ENCODE results near the gene MGAT5B. TPM values are rescaled to one million over a fixed set of nuclear protein-coding genes. Genes with fewer than 3 reads are reported as not detected.

Gene MGAT5B
- total RNA-seq, 1 donor from 2014 or later = 0.20 TPM

GRCh38 chr17:76872874-76873221 lies 4.6 kb downstream of the MGAT5B start:
- H3K9me3 Mint-ChIP-seq (ENCODE audit: low read depth) = peaks cover 3% of the 10 kb centered on the region
- H3K4me1 Mint-ChIP-seq (ENCODE audit: low read depth) = peaks cover 17% of the 10 kb centered on the region
- no peak overlapping the region for H3K27ac Mint-ChIP-seq (ENCODE audit: unreplicated experiment)
- TF ChIP-seq, protein P1, sequence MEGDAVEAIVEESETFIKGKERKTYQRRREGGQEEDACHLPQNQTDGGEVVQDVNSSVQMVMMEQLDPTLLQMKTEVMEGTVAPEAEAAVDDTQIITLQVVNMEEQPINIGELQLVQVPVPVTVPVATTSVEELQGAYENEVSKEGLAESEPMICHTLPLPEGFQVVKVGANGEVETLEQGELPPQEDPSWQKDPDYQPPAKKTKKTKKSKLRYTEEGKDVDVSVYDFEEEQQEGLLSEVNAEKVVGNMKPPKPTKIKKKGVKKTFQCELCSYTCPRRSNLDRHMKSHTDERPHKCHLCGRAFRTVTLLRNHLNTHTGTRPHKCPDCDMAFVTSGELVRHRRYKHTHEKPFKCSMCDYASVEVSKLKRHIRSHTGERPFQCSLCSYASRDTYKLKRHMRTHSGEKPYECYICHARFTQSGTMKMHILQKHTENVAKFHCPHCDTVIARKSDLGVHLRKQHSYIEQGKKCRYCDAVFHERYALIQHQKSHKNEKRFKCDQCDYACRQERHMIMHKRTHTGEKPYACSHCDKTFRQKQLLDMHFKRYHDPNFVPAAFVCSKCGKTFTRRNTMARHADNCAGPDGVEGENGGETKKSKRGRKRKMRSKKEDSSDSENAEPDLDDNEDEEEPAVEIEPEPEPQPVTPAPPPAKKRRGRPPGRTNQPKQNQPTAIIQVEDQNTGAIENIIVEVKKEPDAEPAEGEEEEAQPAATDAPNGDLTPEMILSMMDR (IDR thresholded peaks at IDR 0.05) = no peak
- no peaks in the 10 kb centered on the region for H3K36me3 Mint-ChIP-seq (ENCODE audit: low read depth)
- H3K4me3 Mint-ChIP-seq (ENCODE audit: unreplicated experiment) = peak overlapping the region; percentile 3
- DNase-seq (ENCODE audit: low spot score) = no peak
- peaks cover 15% of the 10 kb centered on the region for H3K27me3 Mint-ChIP-seq (ENCODE audit: low read depth)

DNA sequence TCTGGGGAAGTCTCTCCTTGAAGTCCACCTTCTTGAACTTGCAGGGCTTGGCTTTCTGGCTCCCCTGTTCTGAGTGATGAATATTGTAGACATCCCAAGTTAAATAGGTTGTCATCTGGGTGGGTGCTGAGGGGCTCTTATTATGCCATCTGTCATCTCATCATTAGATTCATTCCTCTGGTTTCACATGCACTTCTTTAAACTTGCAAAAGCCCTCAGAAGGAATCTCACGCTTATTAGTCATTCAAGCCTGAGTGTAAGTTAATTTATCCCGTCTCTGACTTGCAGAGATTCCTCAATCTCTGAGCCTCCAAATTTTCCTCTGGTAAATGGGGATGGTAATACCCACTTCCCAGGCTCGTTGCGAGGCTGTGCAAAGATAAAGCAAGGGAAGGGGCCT lies 5.7 kb downstream of the MGAT5B start:
- Mint-ChIP-seq H3K36me3 (ENCODE audit: low read depth) (no peaks in the 10 kb centered on the region), H3K27me3 (ENCODE audit: low read depth) (peaks cover 19% of the 10 kb centered on the region), H3K4me3 (ENCODE audit: unreplicated experiment) (no peak overlapping the region), H3K9me3 (ENCODE audit: low read depth) (peaks cover 3% of the 10 kb centered on the region), H3K4me1 (ENCODE audit: low read depth) (peaks cover 15% of the 10 kb centered on the region), H3K27ac (ENCODE audit: unreplicated experiment) (no peak overlapping the region)
- TF ChIP-seq, protein P1 (IDR thresholded peaks at IDR 0.05) = no peak
- DNase-seq (ENCODE audit: low spot score) = no peak

DNA sequence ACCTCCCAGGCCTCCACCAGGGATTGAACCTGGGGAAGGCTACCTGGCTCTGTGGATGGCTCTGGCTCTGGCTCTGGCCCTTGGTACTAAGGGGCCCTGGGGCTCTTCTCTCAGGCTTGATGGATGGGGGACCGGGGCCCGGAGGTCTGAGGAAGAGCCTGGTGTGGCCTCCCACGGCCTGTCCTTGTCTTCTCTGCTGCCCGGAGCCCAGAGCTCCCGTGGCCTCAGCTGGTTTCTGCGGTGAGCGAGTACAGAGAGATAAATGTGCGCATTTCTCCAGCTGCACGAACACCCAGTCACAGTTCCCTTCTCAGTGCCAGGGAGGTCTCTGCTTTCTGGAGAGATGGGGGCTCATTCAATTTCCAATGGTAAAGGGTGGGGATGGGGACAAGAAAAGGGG lies 9.2 kb downstream of the MGAT5B start:
- H3K36me3 Mint-ChIP-seq (ENCODE audit: low read depth) = no peaks in the 10 kb centered on the region
- peaks cover 3% of the 10 kb centered on the region for H3K9me3 Mint-ChIP-seq (ENCODE audit: low read depth)
- H3K4me3 Mint-ChIP-seq (ENCODE audit: unreplicated experiment) = no peak overlapping the region
- no peak overlapping the region for H3K27ac Mint-ChIP-seq (ENCODE audit: unreplicated experiment)
- TF ChIP-seq, protein P1 (IDR thresholded peaks at IDR 0.05) = no peak
- peaks cover 7% of the 10 kb centered on the region for H3K4me1 Mint-ChIP-seq (ENCODE audit: low read depth)
- no peak for DNase-seq (ENCODE audit: low spot score)
- peaks cover 31% of the 10 kb centered on the region for H3K27me3 Mint-ChIP-seq (ENCODE audit: low read depth)

- TF ChIP-seq, protein P1 (IDR thresholded peaks at IDR 0.05) = no peak
These were observed 10.4 kb downstream of the MGAT5B start for GRCh38 chr17:76878568-76878967.

GRCh38 chr17:76879254-76879653 lies 11.1 kb downstream of the MGAT5B start:
- TF ChIP-seq, protein P1 (IDR thresholded peaks at IDR 0.05) = no peak
- Mint-ChIP-seq H3K27me3 (ENCODE audit: low read depth) (peaks cover 28% of the 10 kb centered on the region), H3K36me3 (ENCODE audit: low read depth) (no peaks in the 10 kb centered on the region), H3K4me3 (ENCODE audit: unreplicated experiment) (no peak overlapping the region), H3K4me1 (ENCODE audit: low read depth) (no peaks in the 10 kb centered on the region), H3K27ac (ENCODE audit: unreplicated experiment) (no peak overlapping the region), H3K9me3 (ENCODE audit: low read depth) (peaks cover 3% of the 10 kb centered on the region)
- DNase-seq (ENCODE audit: low spot score) = no peak

More at GRCh38 chr17:76878568-76878967, 10.4 kb downstream of the MGAT5B start:
- DNase-seq (ENCODE audit: low spot score) = no peak
- no peak overlapping the region for H3K4me3 Mint-ChIP-seq (ENCODE audit: unreplicated experiment)
- H3K27me3 Mint-ChIP-seq (ENCODE audit: low read depth) = peaks cover 31% of the 10 kb centered on the region
- no peaks in the 10 kb centered on the region for H3K4me1 Mint-ChIP-seq (ENCODE audit: low read depth)
- no peak overlapping the region for H3K27ac Mint-ChIP-seq (ENCODE audit: unreplicated experiment)
- no peaks in the 10 kb centered on the region for H3K36me3 Mint-ChIP-seq (ENCODE audit: low read depth)
- H3K9me3 Mint-ChIP-seq (ENCODE audit: low read depth) = peaks cover 3% of the 10 kb centered on the region

Data from chondrocyte (in vitro differentiated cells).